Stimulated activated naive CD4-positive, alpha-beta T cell (primary cell): ENCODE results near the gene SLC43A1.

Source experiments
- DNase-seq, 6 experiments: peaks; one replicate each; lab custom pipeline; 2025; lab: John Stamatoyannopoulos, UW

SLC43A1 gene

DNA sequence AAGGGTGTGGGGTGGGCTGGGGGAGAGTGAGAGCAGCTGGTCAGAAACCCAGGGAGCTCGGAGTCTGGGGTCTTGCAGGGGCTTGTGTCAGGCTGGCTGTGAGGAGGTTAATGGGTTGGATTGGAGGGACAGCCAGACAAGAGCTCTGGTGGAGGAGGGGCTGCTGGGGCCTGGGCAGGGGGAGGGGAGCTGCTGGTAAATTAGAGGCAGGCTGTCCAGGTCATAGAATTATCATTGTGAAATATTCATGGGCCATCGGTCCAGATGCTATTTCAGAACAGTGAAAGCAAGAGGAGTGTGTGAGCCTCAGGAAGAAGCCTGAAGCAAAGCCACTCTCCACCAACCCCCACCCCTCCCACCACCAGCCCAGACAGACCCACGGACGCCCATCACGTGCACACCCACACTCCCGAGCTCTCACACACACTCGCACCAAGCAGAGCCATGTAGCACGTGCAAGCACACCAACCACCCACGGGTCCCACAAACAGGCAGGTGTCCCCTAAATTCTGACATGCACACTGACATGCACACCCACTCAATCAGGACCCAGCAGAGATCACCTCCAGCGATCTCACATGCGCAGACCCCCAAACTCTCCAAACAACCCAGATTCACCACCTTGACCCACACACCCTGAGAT lies 36.4 kb downstream of the SLC43A1 start:
- no peak for DNase-seq

DNA sequence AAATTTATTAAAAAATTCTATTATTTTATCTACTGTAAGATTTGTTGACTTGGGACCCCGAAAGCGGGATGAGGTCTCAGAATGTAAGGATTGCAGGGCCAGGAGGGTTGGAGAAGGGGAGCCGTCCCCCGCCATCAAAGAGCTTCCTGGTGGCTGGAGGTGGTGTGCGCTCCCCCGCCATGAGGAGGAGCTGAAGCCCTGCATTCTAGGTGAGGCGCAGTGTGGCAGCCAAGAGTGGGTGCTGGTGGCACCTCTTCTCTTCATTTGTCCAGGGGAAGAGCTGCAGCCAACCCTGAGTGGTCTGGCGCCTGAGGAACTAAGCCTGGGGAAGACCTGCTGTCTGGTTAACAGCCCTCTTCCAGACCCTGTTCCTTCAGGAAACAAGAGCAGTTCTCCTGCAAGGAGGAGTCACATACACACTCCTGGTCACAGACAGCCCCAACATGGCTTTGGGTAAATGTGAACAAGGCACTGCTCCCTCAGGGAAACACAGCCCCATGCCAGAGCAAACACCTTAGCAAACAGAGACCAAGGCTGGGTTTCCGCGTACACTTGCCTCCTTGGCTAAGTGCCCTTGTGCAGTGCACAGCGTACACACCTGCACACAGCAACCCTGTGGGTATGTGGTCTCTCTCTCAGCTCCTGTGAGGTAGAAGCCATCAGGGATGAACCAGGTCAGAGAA lies 37.9 kb downstream of the SLC43A1 start:
- no peak for DNase-seq

DNA sequence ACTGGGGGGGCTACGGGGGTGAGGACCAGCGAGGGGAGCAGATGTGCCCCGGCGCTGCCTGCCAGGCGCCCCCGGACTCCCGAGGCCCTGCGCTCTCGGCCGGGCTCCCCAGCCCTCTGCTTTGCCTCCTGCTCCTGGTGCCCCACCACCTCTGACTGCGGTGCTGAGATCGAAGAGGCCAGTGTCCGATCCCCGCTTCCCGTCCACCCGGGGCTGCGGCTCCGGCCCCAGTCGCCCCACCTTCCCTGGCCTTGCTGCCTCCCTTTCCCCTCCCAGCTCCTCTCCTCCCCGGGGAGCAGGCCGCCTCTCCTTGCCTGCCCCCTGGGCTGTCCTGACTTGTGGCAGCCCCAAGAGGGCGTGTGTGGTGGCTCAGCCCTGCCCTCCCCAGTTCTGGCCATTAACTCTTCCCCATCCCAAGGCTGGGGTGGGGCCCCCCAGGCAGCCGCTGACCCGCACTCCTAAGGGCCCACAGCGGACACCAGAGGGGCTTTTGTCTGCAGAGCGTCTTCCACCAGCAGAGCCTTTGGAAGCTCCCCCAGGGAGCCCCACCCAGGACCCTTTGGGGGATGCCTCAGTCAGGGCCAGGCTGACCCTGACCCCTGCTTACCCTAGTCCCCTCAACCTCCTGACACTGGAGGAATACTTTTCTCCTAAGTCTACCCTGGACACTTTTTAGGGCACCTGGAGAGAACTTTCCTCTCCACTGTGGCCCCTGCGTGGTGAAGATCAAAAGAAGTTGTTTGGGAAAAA lies 38.6 kb downstream of the SLC43A1 start:
- DNase-seq, result peak in 5 of 6 experiments; percentile 5 to 32 (median 26)

DNA sequence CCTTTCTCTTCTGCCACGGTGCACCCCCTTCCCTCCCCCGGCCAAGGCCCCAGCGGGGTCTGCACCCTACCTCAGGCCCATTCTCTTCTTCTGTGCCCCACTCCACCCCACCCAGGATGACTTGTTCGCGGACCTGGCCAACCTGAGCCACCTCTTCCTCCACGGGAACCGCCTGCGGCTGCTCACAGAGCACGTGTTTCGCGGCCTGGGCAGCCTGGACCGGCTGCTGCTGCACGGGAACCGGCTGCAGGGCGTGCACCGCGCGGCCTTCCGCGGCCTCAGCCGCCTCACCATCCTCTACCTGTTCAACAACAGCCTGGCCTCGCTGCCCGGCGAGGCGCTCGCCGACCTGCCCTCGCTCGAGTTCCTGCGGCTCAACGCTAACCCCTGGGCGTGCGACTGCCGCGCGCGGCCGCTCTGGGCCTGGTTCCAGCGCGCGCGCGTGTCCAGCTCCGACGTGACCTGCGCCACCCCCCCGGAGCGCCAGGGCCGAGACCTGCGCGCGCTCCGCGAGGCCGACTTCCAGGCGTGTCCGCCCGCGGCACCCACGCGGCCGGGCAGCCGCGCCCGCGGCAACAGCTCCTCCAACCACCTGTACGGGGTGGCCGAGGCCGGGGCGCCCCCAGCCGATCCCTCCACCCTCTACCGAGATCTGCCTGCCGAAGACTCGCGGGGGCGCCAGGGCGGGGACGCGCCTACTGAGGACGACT lies 39.3 kb downstream of the SLC43A1 start:
- peak in 4 of 6 experiments; percentile 18 to 41 (median 34) for DNase-seq

DNA sequence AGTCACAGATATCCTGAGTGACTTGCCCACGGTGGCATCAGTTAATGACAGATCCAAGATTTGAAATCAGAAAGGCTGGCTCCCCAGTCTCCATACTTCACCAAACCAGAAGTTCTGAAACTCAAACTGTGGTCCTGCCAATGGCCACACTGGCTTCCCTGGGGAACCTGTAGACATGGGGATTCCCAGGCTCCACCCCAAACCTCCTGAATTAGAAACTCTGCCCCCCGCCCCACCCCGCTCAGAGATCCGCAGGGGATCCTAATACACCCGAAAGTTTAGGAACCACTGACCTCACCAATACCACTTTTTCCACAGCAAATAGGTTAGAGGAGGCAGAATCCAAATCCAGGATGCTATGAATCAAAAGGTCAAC lies 39.8 kb downstream of the SLC43A1 start:
- DNase-seq, result no peak

DNA sequence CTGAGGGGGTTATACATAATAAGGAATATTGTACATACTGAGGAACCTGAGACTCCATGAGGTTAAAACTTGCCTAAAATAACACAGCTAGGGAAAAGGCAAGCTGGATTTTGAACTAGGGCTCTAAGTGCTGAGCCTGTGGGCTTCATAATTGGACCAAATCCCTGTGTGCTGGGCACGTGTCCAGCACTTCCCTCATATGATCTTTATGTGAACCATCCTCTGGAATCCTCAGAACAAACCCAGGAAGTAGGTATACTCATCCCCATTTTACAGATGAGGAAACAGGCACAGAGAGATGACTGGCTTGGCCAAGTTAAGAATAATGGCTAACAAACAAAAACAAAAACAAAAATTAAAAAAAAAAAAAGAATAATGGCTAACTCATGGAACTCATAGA lies 40.3 kb downstream of the SLC43A1 start:
- no peak for DNase-seq

DNA sequence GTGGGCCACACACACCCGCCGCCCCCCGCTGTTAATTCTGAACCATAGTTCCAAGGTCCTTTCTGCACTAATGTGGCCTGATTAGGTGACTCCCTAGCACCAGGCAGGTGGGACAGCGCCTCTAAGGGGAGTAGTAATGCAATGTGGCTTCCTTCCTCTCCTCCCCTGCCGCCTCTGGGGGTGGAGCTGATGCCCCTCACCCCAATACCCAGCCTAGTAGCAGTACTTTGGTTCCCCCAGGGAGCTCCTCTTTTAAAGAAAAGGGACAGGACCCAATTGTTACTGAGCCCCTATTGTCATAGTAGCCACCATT lies 40.7 kb downstream of the SLC43A1 start:
- peak in 1 of 6 experiments; percentile 4 for DNase-seq

DNA sequence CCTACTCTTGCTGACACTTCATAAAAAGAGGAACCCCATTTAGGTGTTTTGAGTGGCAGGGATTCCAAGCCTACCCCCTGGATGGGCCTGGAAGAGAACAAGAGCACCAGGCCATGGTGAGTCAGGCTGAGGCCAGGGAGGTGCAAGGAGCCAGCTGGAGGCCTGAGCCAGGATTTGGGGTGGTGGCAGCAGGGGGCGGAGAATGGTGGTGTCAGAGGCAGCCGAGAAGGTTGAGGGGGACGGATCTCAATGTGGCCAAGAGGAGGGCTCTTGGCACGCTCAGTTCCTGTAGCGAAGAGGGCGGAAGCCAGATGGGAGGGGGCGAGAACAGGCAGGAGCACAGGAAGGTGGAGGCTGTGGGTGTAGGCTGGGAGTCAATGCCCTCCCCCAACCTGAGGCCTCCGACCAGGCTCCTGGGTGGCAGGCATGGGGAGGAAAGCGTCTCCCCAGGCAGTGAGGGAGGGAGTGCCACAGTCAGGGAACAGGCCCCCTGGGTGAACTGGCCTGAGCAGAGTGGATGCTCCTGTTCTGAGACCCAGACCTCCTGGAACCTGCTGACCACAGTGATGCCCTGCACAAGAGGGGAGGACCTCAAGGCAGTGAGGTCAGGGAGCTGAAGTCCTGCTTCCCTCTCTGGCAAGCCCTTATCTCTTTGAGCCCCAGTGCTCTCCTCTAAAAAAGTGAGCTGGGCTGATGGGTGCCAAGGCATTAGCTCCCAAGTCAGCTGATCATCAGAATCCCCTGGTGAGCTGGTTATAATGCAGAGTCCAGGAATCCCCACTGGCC lies 41.3 kb downstream of the SLC43A1 start:
- DNase-seq, result peak in 4 of 6 experiments; percentile 16 to 52 (median 38)

DNA sequence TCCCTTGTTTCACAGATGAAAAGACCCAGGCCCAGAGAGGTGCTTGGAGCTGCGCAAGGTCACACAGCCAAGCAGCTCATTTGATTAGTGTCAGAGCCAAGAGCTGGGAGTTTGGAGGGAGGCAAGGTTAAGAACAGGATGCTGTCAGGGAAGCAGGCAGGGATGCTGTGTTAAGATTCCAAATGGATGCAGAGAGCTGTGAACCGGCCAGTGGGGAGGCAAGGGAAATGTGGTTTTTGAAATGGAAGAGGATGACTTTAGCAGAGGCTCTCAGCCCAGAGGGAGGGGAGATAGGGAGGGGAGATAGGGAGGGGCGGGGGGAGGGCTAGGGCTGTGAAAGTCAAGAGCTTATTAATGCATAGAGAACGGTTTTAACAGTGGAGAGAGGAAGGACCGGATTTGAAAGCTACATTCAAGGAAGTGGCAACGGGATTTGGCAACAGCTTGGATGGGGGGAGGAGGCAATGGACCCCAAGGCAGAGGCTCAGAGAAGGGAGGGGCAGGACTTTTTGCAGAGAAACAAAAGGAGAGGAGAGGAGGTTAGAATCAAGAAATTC lies 42.1 kb downstream of the SLC43A1 start:
- no peak for DNase-seq

DNA sequence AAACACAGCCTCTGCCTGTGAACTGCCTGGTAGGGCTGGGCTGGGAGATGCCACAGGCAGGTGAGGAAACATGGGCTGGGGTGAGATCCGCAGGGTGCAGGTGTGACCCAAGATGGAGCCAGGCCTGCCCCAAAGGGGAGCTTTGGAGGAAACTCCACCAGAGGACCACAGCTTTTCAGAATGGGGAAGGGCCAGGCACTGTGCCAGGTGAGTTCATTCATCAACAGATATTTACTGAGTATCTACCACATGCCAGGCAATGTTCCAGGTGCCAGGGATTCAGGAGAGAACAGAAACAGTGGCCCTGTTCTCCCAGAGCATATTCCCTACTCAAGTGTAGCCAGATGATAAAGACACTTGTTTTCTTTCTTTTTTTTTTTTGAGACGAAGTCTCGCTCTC lies 44.0 kb downstream of the SLC43A1 start:
- DNase-seq, result no peak

DNA sequence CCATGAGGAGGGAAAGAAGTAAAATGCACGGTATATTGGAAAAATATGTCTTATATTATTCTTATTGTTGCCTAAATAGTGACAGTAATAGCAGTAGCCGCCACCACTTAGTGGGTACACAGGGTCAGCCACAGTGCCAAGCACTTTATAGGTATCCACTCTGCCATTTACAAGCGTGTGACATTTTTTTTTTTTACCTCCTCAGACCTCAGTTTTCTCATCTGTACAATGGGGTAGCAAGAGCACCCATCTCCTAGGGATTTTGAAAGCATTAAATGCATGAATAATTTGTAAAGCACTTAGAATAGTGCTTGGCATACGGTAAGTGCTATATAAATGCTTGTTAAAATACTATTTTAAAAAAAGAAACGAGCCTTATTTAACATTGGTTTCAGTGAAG lies 46.2 kb downstream of the SLC43A1 start:
- no peak for DNase-seq

DNA sequence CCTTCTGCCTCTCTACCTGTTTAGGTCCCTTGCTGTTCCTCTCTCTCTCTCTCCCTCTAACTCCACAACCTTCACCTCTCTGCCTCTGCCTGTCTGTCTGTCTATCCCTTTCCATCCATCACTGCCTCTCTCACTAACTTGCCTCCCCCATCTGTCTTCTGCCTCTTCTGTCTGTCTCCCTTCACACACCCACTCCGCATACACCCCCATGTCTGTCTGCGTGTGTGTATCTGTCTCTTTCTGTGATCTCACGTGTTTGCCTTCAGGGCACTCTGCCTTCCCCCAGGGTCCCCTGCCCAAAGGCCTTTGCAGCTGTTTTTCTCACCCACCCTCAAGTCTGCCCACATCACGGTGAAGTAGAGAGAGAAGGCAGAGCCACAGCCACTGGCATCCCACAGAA lies 47.2 kb downstream of the SLC43A1 start:
- no peak for DNase-seq

DNA sequence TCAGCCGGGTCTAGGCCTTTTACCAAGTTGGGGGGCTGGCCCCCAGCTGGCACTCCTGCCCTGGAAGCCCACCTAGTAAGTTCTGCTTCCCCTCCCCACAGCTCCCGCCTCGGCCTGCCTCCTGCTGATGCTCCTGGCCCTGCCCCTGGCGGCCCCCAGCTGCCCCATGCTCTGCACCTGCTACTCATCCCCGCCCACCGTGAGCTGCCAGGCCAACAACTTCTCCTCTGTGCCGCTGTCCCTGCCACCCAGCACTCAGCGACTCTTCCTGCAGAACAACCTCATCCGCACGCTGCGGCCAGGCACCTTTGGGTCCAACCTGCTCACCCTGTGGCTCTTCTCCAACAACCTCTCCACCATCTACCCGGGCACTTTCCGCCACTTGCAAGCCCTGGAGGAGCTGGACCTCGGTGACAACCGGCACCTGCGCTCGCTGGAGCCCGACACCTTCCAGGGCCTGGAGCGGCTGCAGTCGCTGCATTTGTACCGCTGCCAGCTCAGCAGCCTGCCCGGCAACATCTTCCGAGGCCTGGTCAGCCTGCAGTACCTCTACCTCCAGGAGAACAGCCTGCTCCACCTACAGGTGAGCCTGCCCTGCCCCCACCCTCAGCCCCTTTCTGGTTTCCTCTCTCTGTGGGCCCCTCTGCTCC lies 47.9 kb downstream of the SLC43A1 start:
- no peak for DNase-seq

DNA sequence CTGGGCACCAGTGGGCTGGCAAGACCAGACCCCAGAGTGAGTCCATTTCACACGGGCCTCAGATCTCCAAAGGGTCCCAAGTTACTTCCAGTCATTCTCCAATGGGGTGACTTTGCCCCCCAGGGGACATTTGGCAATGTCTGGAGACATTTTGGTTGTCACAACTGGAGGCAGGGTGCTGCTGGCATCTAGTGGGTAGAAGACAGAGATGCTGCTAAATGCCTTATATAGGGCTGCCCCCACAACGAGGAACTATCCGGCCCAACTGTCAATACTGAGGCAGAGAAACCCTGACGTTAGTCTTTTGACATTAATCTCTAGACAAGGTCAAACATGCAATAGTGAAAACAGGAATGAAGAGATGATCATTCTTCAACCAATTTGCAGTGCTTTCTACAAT lies 48.8 kb downstream of the SLC43A1 start:
- DNase-seq, result no peak

DNA sequence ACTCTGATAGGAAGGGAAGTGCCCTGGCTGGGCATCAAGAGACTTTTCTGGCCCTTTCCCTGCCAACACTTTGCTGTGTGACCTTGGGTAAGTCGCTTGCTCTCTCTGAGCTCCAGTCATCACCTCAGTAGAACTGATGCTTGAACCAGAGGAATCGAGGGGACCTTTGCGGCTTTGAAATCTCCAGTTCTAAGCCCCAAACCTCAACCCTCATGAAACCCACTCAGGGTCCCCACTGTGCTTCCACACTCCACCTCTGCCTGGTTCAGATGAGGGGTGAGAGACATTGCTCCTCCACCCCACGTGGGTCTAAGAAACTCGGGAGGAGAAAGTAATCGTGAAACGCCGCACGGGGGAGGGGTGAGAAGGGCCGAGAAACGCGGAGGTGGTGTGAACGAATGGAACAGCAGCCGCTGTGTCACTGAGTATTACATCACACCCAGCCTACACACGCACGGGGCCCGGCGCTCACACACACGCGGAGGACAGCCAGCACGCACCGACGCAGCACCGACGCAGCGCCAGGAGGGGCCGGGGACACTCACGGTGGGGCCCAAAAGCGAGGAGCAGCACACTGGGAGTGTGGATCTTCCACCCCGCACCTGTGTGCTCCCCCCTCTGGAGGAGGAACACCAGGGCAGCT lies 50.8 kb downstream of the SLC43A1 start:
- DNase-seq, result no peak

DNA sequence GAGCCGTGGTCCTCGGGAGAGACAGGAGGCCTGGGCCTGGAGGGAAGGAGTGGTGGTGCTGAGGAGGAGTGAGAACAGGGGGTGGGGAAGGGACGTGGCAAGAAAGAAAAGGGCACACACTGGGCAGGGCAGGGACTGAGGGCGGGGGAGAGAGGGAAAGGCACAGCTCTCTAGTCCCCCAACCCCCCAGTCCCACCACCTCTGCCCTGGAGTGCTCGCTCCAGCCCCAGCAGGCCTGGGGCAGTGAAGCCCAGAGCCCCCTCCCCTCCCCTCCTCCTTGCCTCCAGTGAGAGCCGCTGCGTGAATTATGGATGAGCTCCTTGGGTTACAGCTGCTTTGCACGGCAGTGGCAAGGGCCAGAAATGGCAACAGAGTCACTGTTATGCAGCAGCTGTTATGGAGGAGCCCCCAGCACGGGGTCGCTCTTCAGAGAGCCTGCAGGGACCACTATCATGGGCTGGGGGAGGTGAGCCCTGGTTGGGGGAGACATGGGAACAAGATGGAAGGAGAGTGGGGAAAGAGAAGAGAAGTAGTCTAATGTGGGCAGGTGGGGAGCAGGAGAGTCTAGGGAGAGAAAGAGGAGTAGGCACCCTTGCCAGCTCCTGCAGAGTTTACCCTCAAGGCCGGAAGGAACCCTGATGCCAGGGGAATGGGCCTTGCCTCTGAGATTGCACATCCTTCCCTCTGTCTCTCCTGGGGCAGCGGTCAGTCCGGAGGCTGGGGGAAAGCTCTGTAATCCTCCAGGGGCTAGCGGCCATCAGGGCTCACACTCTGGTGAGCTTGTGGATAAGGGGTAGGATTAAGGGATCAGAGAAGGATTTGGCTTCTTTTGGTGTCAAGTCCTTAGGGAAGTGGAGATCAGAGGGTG lies 51.6 kb downstream of the SLC43A1 start:
- DNase-seq, result no peak

DNA sequence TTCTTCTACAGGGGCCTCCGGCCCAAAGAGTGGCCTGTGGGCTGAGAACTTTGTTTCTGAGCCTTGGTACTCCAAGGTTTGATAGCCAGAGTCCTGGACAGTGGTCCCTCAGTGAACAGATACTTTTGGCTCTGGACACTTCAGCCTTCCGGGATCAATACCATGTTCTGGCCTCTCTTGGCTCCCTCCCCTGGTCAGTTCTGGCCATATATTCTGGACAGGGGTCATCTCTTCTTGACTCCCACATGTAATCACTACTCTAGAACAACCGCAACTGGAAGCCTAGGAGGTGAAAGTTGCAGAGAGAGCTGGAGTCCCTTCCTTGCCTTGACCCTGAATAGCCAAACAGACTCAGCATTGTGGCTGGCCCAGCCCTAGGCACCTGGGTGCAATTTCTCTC lies 52.9 kb downstream of the SLC43A1 start:
- no peak for DNase-seq

DNA sequence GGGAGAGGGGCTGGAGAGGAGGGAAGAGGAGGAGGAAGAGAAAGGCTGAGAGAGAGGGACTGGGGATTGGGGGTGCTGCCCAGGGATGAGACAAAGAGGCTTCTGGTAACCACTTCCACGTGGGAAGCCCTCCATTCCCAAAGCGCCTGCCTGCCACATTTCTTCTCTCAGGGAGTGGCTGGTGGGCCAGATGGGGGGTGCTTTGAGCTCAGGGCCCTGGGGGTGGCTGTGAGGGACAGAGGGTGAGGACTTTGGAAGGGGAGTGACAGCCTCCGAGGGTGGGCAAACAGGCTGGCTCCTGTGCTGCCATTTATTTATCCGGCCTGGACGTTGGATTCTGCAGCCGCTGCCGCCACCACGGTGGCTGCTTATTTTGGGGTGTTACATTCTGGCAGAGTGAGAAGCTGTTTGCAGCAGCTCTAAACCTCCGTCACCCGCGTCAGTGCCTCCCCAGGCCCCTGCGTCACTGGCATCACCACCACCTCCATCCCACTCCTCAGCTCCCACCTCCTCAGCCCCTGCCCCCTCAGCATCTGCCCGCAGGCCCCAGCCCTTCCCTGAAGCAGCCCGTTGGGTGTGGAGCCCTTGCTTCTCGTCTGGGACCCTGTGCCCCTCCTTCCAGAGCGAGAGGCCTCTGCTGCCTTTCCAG lies 53.5 kb downstream of the SLC43A1 start:
- DNase-seq, result no peak
